ENCODE data around the gene DUSP3. TPM values are rescaled to one million over a fixed set of nuclear protein-coding genes. Genes with fewer than 3 reads are reported as not detected.

The DUSP3 gene
- total RNA-seq, 2 donors from 2014 or later = 62.4 to 78.9 TPM

DNA sequence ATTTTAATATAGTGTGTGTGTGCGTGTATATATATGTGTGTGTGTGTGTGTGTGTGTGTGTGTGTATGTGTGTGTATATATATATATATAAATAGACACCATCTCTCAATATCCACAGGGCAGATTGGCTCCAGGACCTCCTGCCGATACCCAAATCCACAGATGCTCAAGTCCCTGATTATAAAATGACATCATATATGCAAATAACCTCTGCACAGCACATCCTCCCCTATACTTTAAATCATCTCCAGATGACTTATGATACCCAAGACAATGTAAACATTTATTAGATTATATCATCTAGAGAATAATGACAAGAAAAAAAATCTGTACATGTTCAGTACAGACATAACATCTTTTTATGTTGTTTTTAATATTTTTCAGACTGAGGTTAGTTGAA, 7.8 kb downstream of the DUSP3 start:
- DNase-seq (ENCODE audit: low spot score) = no peak
- no peak overlapping the region for H3K27ac ChIP-seq
- H3K9me3 ChIP-seq = no peaks in the 10 kb centered on the region
- intact Hi-C loops (cut with DNase I) = loop anchor here (10.0 kb wide), 1 partner anchor 366 kb away; no protein-coding TSS in a partner anchor
- no peaks in the 10 kb centered on the region for H3K27me3 ChIP-seq (replicated peaks; ENCODE audit: insufficient read depth)
- H3K4me1 ChIP-seq (replicated peaks) = peaks cover 9% of the 10 kb centered on the region
- no peak overlapping the region for H3K4me3 ChIP-seq
- TF ChIP-seq CTCF (IDR thresholded peaks at IDR 0.05) (no peak), POLR2A (IDR thresholded peaks at IDR 0.05) (no peak), POLR2AphosphoS5 (IDR thresholded peaks at IDR 0.05) (no peak)
- H3K36me3 ChIP-seq = peaks cover 0 to 14% of the 10 kb centered on the region in 2 donors
- 93% methylated on average over 2 of the region's 2 CpGs for WGBS

GRCh38 chr17:43769859-43770258, 8.9 kb downstream of the DUSP3 start:
- intact Hi-C loops (cut with DNase I) = loop anchor here (10.0 kb wide), 1 partner anchor 365 kb away; no protein-coding TSS in a partner anchor
- DNase-seq (ENCODE audit: low spot score) = no peak
- H3K27me3 ChIP-seq (replicated peaks; ENCODE audit: insufficient read depth) = no peaks in the 10 kb centered on the region
- H3K4me3 ChIP-seq = no peak overlapping the region
- H3K9me3 ChIP-seq = no peaks in the 10 kb centered on the region
- peaks cover 9% of the 10 kb centered on the region for H3K4me1 ChIP-seq (replicated peaks)
- H3K36me3 ChIP-seq = peaks cover 0 to 14% of the 10 kb centered on the region in 2 donors
- H3K27ac ChIP-seq = no peak overlapping the region
- 94% methylated on average over 11 of the region's 11 CpGs for WGBS
- no peak for TF ChIP-seq CTCF (IDR thresholded peaks at IDR 0.05)
- TF ChIP-seq POLR2AphosphoS5 (IDR thresholded peaks at IDR 0.05) = no peak
- no peak for TF ChIP-seq POLR2A (IDR thresholded peaks at IDR 0.05)

- intact Hi-C loops (cut with DNase I) = no loop called here
- H3K36me3 ChIP-seq = peaks cover 0 to 14% of the 10 kb centered on the region in 2 donors
- TF ChIP-seq CTCF (IDR thresholded peaks at IDR 0.05) (no peak), POLR2A (IDR thresholded peaks at IDR 0.05) (no peak), POLR2AphosphoS5 (IDR thresholded peaks at IDR 0.05) (no peak)
Measured at GRCh38 chr17:43769426-43769825, 9.4 kb downstream of the DUSP3 start.

GRCh38 chr17:43768943-43769342, 9.8 kb downstream of the DUSP3 start:
- no peak overlapping the region for H3K4me3 ChIP-seq
- intact Hi-C loops (cut with DNase I) = no loop called here
- TF ChIP-seq CTCF (IDR thresholded peaks at IDR 0.05) (no peak), POLR2AphosphoS5 (IDR thresholded peaks at IDR 0.05) (no peak)
- 85% methylated on average over 7 of the region's 7 CpGs for WGBS
- no peaks in the 10 kb centered on the region for H3K9me3 ChIP-seq
- peaks cover 9% of the 10 kb centered on the region for H3K4me1 ChIP-seq (replicated peaks)
- no peaks in the 10 kb centered on the region for H3K27me3 ChIP-seq (replicated peaks; ENCODE audit: insufficient read depth)
- no peak for DNase-seq (ENCODE audit: low spot score)
- H3K27ac ChIP-seq = no peak overlapping the region
- H3K36me3 ChIP-seq = peaks cover 0 to 14% of the 10 kb centered on the region in 2 donors

More at GRCh38 chr17:43769426-43769825, 9.4 kb downstream of the DUSP3 start:
- no peak overlapping the region for H3K4me3 ChIP-seq
- H3K4me1 ChIP-seq (replicated peaks) = peaks cover 9% of the 10 kb centered on the region
- no peak overlapping the region for H3K27ac ChIP-seq
- DNase-seq (ENCODE audit: low spot score) = no peak
- no peaks in the 10 kb centered on the region for H3K27me3 ChIP-seq (replicated peaks; ENCODE audit: insufficient read depth)
- no peaks in the 10 kb centered on the region for H3K9me3 ChIP-seq
- WGBS = 85% methylated on average over 16 of the region's 16 CpGs

DNA sequence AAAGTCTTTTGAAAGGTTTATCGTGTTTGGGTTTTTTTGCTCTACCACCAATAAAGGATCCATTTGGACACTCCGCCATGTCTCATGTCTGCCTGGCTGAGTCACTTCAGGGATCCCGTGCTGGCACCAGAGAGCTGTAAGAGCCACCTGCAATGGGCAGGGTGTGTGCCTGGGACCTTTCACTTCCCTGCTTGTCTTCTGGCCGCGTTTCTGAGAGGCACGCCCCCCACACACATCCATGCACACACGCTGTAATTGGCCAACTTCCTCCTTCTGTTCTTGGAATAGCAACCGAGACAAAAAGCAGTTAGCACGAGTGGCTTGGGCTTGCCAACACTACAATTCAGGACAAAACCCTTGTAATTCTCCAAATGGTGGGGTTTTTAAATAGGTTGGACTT, 10.4 kb downstream of the DUSP3 start:
- TF ChIP-seq POLR2A (IDR thresholded peaks at IDR 0.05) = no peak
- no peak for TF ChIP-seq CTCF (IDR thresholded peaks at IDR 0.05)
- H3K36me3 ChIP-seq = peaks cover 0 to 14% of the 10 kb centered on the region in 2 donors
- 35% methylated on average over 9 of the region's 9 CpGs for WGBS
- H3K27me3 ChIP-seq (replicated peaks; ENCODE audit: insufficient read depth) = no peaks in the 10 kb centered on the region
- intact Hi-C loops (cut with DNase I) = no loop called here
- no peak overlapping the region for H3K27ac ChIP-seq
- H3K9me3 ChIP-seq = no peaks in the 10 kb centered on the region
- H3K4me3 ChIP-seq = no peak overlapping the region
- peaks cover 9% of the 10 kb centered on the region for H3K4me1 ChIP-seq (replicated peaks)
- DNase-seq (ENCODE audit: low spot score) = no peak
